HG03280 (cell line): ENCODE measurements around the gene TIMM10B.

Experiments used
- ATAC-seq: cut with Tn5 transposase; IDR thresholded peaks from one replicate; pipeline ENCODE4 v1.9.1; 2021; ENCODE audit warnings: mild to moderate bottlenecking, moderate library complexity; ENCODE audit not compliant: unreplicated experiment

TIMM10B gene

DNA sequence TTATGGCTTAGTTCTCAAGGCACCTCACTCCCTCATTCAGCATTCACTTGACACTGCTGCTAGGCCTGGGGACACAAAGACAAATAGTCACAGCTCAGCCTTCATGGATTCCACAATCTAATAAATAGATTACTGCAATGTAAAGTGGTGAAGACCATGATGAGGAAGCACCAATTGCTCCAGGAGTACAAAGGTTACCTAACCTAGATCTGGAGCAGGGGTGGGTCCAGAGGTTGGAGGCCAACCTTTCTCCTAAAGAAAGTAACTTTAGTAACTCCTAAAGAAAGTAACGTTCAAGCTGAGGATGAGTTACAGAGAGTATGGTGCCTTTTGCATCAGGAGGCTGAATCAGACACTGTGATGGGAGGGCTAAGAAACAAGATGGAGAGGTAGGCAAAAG is 11.7 kb upstream of the TIMM10B start:
- no peak for ATAC-seq

DNA sequence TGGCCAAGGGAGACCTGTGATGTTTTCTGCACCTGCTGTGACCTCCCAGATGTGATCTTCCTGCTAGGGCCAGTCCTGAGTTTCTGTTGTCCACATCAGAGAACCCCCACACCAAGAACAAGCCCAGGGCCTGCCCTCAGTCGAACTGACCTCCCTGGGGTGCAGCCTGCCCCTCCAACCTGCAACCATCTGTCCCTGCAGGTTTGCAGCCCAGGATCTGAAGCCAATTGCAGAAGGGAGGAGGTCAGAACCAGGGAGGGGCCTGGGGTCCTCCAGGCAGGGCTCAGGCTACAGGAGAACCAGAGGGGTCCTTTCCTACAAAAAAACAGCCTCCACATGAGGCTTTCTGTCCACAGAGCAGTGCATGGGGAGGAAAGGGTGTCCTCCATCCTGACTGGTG is 8.4 kb upstream of the TIMM10B start:
- ATAC-seq: no peak

DNA sequence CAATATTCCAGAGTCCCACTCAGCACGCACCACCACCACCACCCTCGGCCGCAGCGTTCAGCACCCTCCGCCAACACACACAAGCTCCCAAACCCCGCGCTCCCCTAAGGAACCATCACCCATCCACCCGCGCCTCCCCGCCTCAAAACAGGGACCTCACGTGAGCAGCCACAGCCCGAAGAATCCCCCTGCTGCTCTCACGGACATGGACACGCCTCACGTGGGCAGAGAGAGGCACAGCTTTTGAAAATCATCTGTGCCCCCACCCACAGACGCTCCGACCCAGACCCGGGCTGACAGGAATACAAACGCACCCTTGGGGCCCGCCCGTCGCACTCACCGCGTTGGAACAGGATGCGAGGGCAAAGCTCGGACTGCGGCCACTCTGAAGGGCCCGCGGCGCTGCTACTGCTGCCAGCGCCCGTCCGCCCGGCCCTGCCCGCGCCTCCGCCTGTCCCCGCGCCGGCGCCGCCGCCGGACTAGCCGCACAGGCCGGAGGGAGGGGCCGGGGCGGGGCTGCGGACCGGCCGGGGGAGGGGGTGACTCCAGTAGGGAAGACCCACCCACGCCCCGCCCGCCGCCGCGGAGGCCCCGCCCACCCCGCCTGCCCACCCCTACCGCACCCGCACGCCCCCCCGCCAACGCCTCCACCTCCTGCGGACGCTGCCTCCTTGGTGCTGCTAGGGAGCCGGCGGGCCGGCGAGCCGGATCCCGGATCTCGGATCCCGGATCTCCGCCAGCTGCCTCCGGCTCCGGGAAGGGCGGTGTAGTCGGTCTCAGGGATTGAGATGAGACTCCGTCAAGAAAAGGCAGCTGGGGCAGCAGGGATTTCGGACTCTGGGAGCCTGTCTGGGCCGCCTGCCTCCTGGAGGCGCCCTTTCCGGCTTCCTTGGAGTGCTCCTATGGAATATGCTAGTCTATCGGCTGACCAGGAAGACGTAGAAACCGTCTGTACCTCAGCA is 7.6 kb upstream of the TIMM10B start, which contains the start of gene TRIM3:
TRIM3 (minus strand) TSS at position 491 of the 962 bp plus-strand sequence. CDS start 8,246 bp downstream, outside the sequence.
- peak; percentile 63 for ATAC-seq

DNA sequence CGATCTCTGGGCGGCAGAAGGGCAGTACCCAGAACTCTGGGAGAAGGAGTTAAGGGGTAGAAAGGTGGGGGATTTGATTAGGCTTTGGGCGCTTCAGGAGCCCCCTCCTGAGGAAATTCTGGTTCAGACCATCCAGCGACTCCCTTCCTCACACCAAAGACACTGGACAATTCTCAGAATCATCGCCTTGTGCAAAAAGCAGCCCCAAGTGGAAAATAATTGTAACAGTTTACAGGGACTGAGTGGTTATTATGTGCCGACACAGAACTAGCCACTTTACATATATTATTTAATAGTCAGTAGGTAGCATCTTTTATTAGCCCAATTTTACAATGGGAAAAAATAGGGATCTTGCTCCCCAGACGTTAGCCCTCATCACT is 6.9 kb upstream of the TIMM10B start:
- no peak for ATAC-seq

DNA sequence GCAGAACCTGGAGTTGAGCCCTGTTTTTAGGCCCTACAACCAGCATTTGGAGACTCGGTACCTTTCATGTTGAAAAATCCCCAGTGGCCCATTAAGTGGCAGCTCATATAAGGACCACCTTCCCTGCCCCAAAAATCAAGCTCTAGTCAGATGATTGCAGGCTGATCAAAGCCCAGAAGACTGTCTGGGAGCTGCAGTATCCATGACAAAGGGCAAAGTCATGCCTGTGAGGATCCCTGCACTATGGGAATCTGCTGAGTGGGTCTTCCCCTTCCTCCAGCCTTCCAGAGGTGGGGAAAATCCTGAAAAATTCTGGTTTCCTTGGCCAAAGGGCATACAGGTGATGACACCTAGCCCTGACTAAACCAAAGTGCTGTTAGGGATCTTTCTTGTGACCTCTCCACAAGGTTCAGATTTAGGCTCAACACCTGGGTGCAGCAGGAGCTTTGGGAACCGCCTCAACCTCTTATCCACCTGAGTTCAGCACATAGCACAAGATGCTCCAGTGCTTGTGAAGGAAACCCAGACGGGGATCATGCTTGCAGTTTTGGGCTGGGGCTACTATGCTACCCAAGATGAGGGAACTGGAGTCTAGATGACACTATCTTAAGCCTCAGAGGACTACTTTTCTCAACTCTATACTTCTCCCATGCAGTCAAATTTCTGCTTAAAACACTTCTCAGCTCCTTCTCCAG is 6.3 kb upstream of the TIMM10B start:
- no peak for ATAC-seq

DNA sequence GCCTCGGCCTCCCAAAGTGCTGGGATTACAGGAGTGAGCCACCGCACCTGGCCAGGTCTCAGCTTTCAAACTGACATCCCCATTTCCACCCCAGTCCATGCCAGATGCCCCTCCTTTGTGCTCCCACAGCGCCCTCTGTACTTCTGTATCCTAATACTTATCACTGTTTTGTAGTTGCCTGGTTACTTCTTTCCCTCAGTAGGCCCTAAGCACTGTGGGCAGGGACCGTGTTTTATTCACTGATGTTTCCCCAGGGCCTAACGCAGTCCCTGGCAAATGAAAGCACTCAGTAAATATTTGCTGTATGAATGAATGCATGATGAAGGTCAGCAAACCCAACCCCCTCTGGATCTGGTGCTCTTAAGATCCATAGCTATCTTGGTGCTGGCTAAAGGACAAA is 5.4 kb upstream of the TIMM10B start:
- no peak for ATAC-seq

DNA sequence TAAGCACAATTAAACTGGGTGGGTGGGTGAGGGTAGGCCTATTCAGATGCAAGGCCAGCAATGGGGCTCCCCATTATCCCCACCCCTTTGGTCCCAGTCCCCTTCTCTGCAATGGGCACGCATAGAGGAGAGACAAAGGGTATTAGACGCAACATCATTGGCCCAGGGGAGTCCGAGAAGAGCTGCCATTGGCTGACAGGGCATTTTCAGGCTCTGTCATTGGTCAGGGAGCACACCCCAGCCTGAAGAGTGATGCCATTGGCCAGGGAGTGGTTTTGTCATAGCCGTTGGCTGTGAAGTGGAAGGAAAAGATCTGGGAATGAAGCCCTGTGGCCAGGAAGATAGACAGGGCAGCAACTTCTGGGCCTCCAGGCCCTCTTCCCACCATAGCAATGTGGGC is 4.7 kb upstream of the TIMM10B start:
- ATAC-seq: no peak

DNA sequence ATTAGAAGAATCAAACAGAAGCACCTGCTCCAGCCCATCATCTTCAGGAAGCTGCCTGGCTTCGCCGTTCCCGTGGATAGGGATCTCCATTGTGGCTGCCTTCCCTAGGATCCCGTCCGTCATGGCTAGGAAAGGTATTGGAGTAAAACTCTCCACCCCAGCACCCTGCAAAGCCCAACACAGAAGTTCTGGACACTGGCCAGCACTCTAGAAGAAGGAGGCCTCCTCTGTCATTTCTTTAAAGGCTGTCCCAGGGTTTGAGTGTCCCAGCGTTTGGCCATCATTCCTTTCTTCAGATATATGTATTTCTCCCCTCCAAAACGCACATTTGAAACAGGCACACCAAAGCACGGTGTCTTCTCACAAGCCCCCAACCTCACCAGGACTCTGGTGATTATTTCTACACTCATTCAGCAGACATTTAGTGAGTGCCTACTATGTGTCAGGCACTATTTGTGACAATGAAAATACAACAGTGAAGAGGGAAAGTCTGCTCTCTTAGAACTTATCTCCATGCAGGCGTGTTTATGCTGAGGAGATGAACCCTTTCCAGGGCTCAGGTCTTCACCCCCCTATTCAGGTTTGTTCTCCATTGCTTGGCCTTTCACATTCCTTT is 894 bp upstream of the TIMM10B start:
- ATAC-seq: no peak

DNA sequence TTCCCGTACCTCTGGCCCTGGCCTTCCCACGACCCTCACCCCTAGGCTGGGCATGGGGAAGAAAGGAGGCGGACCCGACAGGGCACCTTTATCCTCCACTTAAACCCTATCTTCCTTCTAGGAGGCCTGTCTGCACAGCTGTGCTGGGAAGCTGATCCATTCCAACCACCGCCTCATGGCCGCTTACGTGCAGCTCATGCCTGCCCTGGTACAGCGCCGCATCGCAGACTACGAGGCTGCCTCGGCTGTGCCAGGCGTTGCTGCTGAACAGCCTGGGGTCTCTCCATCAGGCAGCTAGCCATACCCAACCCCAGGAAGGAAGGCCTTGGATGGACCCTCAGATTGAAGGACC is 599 bp downstream of the TIMM10B start:
- no peak for ATAC-seq

DNA sequence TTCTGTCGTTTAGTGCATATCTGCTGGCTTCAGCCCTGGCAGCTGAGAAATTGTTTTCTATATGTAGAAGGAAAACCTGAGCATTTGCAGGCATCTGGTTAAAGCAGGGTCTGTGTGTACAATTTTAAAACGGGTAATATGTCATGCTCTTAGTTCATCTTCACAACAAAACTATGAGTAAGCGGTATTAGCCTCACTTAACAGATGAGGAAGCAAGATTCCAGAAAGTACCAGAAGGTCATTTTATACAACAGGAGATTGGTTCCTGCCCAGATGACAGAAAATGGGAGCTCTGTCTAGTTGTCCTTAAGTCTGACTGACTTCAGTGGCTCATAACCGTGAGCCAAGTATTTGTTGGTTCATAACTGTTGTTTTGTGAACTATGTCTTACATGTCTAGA is 1.1 kb downstream of the TIMM10B start:
- no peak for ATAC-seq

DNA sequence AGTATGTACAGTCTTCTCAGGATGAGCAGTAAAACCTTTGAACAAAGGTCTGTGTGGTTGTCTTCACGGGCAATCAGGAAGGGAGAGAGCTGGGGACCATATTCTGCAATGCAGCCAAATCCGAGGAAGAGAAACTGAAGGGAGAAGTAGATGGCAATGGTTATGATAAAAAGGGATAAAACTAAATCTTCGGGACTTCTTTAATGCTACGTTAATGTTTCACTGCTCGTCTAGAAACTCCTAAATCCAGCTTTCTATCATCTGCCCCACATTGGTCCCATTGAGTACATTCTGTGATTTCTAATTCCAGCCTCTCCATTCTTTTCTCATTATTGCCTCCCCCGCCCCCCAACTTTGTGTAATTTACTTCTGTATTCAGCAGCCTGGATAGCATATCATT is 1.7 kb downstream of the TIMM10B start:
- ATAC-seq: no peak

DNA sequence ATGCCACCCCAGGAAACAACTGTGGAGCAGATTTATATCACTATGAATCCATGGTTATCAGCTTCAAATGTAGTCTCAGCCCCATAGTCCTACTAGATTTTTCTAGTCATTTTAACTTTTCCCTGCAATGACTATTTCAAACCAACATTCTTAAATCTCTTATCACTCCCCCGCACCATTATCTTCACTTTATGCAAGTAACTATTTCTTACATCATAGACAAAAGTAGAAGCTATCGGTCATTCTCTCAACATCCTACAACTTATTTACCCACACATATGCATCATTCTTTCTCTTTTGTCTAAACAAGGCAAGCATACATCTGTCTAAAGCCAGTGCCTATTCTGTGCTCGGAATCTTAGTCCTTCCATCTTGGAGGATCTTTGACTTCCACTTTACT is 4.4 kb downstream of the TIMM10B start:
- ATAC-seq: no peak

DNA sequence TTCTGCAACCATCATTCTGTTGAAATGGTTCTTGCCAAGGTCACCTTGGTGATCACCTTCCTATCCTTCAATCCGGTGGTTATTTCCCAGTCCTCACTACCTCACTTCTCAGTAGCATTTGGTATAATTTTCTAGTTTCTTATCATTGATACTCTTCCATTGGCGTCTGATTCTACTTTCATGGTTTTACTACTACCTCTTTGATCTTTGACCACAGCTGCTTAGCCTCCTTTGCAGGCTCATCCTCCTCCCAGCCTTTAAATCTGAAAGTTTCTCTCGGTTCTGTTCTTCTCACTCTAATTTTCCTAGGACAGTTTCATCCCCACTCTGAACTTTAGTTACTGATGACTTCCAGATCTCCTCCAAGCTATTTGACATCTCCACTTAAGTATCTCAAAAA is 5.0 kb downstream of the TIMM10B start:
- ATAC-seq: no peak

DNA sequence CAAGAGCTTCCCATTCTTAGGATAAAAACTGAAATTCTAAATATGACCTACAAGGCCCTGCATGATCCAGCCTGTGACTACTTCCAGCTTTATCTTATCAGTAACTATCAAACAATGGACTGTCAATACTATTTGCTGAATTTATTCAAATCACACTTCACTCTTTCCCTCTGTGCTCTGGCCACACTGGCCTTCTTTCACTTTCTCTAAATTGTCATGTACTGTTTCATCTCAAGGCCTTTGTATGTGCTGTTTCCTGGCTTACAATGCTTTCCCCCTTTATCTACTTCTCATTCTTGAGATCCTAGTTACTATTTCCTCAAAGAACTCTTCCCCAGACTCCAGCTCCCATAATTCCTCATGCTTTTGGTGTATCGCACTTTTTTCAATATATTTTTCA is 5.6 kb downstream of the TIMM10B start:
- no peak for ATAC-seq

DNA sequence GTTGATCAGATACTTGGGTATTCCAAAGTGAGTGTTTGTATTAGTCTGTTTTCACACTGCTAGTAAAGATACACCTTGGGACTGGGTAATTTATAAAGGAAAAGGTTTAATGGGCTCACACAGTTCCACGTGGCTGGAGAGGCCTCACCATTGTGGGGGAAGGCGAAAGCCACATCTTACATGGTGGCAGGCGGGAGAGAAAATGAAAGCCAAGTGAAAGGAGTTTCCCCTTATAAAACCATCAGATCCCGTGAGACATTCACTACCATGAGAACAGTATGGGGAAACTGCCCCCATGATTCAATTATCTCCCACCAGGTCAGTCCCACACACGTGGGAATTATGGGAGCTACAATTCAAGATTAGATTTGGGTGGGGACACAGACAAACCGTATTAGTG is 7.0 kb downstream of the TIMM10B start:
- no peak for ATAC-seq

DNA sequence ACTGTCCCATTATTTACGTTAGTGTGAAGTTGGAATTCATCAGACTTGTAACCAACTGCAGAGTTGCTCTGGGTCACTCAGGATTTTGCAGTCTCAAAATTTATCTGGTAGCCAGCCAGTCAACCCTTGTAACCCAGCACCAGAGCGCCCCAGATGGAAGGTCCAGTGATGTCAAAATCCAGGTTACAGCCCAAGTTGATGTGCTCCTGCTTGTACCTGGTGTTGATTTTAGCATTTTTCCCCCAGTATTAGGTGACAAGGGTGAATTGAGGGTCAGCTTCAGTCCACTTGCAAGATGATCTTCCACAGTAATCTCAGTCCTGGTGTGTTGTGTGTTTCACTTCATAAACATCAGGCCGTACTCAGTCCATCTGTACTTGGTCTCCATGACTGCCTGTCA is 7.5 kb downstream of the TIMM10B start:
- no peak for ATAC-seq

DNA sequence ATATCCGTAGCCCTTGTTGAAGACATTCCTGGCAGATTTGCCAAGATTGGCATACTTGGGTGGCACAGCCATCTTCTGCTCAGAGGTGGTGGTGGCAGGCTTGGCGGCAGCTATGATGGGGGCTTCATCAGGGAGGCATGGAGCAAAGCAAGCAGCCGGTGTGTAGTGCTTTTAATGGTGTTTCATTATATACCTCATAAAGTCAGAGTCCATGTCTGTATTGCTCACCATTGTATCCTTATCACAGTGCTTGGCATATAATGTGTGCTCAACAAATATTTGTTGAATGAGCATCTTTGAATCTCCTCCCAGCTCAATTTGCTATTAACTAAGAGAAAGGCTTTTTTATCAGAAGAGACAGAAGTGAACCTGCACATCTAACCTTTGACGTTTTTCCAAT is 8.0 kb downstream of the TIMM10B start:
- no peak for ATAC-seq

DNA sequence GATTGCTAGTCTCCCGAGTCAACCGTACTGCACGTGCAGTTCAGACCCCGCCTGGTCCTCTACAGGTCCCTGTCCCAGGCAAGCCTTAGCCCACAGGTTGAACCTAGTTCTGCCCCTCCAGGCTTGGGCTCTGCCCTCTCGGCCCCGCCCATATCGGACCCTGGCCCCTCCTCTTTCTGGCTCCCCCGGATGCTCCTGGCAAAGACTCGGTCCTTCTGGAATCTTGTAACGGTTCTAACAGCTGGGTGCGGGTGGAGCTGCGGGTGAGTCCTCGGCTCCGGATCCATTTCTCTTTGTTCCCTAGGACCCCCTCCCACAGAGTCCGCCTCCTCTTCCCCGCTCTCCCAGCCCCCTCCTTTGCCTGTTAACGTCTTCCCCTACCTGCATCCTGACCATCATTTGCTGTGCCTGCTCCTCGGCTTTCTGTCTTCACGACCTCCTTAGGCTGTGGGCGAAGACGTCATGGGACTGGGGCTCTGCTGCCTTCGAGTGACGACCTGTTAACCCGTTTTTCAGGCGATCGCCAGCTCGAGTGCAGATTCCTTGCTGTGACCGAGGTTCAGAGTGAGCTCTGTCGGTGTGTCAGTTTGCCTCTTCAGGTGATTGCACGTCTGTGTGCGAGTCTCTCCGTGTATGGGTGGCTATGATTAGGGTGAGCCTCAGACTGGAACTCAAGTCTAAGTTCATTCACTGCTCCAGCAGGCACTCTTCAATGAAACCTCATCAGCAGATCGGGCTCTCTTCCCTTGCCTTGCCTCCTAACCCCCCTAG is 16.0 kb downstream of the TIMM10B start, which contains the start of gene DNHD1:
DNHD1 (plus strand) TSS at position 212 of the 771 bp plus-strand sequence. CDS start 936 bp downstream, outside the sequence.
- no peak for ATAC-seq

DNA sequence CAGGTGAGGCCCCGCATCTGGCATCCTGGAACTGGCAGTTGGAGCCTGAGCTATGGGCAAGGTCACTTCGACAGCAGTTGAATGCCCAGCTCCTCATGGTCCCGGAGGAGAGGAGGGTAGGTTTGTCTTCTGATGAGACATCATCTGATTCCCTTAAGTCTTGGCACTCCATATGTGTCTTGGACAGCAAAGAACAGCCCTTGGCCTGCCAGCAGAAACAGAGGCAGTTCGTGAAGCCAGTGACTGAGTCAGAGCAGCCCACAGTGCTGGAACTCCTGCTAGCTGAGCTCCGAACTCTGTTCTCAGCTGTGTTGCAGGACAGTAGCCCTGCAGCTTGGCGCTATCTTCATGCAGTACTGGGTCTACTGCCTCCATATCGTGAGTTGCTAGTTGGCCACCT is 16.8 kb downstream of the TIMM10B start:
- no peak for ATAC-seq

DNA sequence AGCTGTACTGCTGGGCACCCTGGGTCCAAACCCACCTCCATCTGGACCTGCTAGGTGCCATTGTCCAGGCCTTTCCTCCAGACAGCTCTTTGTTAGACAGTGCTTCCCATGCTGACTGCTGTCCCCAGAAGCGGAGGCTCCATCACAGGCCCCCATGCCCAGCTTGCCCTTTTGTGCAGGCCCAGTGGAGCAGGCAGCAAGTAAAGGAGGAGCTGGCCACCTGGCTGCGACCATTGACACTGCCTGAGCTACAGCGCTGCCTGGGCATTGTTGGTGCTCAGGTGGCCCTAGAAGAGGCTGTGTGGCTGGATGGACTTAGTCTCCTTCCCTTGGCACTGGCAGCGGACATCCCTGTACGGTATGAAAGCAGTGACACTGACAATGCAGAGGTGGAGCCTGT is 17.2 kb downstream of the TIMM10B start:
- ATAC-seq: no peak

DNA sequence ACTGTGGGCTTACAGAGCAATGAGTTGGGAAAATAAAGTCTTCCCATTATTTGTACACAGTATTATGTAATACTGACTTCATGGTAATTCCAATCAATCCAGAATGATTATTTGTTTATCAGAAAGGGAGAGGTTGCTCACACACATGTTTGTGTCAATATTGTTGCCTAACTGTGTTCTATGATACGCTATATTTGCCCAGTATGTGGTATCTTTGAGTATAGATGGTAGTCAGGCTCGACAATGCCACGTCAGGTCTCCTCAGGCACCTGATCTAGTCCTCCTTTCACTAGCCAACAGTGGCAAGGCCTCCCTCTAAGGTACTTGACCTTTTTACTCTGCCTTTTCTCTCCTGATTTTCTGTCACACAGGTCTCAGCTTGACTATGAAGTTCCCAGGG is 21.1 kb downstream of the TIMM10B start:
- ATAC-seq: no peak
